Calu3 (cell line): Measurements from ENCODE around the gene FNBP1. TPM values are rescaled to one million over a fixed set of nuclear protein-coding genes. Genes with fewer than 3 reads are reported as not detected.

ENCODE experiments used
- BruUV-seq: library from RNA; stranded (reverse); fragments of 400-500 nt; replicated peaks from 2 replicates; lab custom pipeline; 2021; lab: Mats Ljungman, UMichigan
- CTCF ChIA-PET: fragments of 300-600 bp; sonication (Branson Sonifier 250); formaldehyde crosslinking; loops from one replicate; lab custom pipeline; 2022; ENCODE audit warnings: antibody characterized with exemption; lab: Charles Lee
- DNase-seq: peaks from one replicate; pipeline ENCODE4 v3.0.0; 2022
- H3K27ac Mint-ChIP-seq: one replicate; pipeline ENCODE4 v1.8.0; 2022; ENCODE audit warnings: mixed read lengths; ENCODE audit not compliant: unreplicated experiment
- H3K27me3 Mint-ChIP-seq: one replicate; pipeline ENCODE4 v1.8.0; 2022; ENCODE audit warnings: mixed read lengths; ENCODE audit not compliant: unreplicated experiment
- H3K36me3 Mint-ChIP-seq: one replicate; pipeline ENCODE4 v1.8.0; 2022; ENCODE audit warnings: mild to moderate bottlenecking, moderate library complexity, mixed read lengths; ENCODE audit not compliant: insufficient read depth, unreplicated experiment
- H3K4me1 Mint-ChIP-seq: one replicate; pipeline ENCODE4 v1.8.0; 2022; ENCODE audit warnings: mild to moderate bottlenecking, low read depth, mixed read lengths; ENCODE audit not compliant: unreplicated experiment
- H3K4me3 Mint-ChIP-seq: one replicate; pipeline ENCODE4 v1.8.0; 2022; ENCODE audit warnings: mild to moderate bottlenecking, low read depth, moderate library complexity, mixed read lengths; ENCODE audit not compliant: unreplicated experiment
- H3K9me3 Mint-ChIP-seq: one replicate; pipeline ENCODE4 v1.8.0; 2022; ENCODE audit warnings: low read depth, mixed read lengths; ENCODE audit not compliant: unreplicated experiment
- intact Hi-C: fragments of 100-400 bp; cut with micrococcal nuclease; formaldehyde crosslinking; loops from one replicate; pipeline ENCODE4 v1.10.0; 2022; ENCODE audit not compliant: unreplicated experiment
- total RNA-seq: library from RNA; stranded (reverse); gene quantifications from 2 replicates; pipeline ENCODE4 v1.2.3, GENCODE V29; 2022
- TF ChIP-seq, protein P1 (sequence below): fragments of 200-600 bp; IDR thresholded peaks from one replicate; pipeline ENCODE4 v1.8.0; 2022; ENCODE audit warnings: antibody characterized with exemption; ENCODE audit not compliant: unreplicated experiment

Gene FNBP1
- total RNA-seq, 1 experiment from 2014 or later: 9.9 TPM

DNA sequence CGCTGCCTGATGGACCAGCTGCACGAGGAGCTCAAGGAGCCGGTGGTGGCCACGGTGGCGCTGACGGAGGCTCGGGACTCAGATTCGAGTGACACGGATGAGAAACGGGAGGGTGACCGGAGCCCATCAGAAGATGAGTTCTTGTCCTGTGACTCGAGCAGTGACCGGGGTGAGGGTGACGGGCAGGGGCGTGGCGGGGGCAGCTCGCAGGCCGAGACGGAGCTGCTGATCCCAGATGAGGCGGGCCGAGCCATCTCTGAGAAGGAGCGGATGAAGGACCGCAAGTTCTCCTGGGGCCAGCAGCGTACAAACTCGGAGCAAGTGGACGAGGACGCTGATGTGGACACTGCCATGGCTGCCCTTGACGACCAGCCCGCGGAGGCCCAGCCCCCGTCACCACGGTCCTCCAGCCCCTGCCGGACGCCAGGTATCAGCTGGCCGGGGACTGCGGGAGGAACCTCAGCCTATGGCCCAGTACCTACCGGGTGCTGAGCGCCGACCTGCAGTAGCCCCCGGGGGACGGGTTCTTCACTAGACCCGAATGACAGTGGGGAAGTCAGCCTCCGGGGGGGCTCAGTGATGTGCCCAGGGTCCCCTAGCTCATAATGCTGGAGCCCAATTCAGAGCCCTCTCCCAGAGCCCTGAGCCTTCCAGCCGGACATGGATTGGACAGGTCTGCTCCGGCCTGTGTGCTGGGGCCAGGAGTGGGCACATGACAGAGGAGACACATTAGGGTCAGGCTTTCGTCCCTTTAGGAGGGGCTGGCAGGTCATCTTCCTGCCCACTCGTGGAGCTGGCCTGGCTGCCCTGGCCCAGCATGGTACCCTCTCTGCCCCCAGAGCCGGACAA is 174.7 kb downstream of the FNBP1 start:
- TF ChIP-seq, protein P1, sequence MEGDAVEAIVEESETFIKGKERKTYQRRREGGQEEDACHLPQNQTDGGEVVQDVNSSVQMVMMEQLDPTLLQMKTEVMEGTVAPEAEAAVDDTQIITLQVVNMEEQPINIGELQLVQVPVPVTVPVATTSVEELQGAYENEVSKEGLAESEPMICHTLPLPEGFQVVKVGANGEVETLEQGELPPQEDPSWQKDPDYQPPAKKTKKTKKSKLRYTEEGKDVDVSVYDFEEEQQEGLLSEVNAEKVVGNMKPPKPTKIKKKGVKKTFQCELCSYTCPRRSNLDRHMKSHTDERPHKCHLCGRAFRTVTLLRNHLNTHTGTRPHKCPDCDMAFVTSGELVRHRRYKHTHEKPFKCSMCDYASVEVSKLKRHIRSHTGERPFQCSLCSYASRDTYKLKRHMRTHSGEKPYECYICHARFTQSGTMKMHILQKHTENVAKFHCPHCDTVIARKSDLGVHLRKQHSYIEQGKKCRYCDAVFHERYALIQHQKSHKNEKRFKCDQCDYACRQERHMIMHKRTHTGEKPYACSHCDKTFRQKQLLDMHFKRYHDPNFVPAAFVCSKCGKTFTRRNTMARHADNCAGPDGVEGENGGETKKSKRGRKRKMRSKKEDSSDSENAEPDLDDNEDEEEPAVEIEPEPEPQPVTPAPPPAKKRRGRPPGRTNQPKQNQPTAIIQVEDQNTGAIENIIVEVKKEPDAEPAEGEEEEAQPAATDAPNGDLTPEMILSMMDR: no peak
- Mint-ChIP-seq H3K9me3 (no peaks in the 10 kb centered on the region), H3K27me3 (no peaks in the 10 kb centered on the region), H3K36me3 (peaks cover 8% of the 10 kb centered on the region), H3K4me1 (no peaks in the 10 kb centered on the region), H3K4me3 (no peak overlapping the region), H3K27ac (no peak overlapping the region)
- BruUV-seq: no TSS peak
- DNase-seq: no peak
- intact Hi-C loops: no loop called here
- CTCF ChIA-PET: no interaction called here

DNA sequence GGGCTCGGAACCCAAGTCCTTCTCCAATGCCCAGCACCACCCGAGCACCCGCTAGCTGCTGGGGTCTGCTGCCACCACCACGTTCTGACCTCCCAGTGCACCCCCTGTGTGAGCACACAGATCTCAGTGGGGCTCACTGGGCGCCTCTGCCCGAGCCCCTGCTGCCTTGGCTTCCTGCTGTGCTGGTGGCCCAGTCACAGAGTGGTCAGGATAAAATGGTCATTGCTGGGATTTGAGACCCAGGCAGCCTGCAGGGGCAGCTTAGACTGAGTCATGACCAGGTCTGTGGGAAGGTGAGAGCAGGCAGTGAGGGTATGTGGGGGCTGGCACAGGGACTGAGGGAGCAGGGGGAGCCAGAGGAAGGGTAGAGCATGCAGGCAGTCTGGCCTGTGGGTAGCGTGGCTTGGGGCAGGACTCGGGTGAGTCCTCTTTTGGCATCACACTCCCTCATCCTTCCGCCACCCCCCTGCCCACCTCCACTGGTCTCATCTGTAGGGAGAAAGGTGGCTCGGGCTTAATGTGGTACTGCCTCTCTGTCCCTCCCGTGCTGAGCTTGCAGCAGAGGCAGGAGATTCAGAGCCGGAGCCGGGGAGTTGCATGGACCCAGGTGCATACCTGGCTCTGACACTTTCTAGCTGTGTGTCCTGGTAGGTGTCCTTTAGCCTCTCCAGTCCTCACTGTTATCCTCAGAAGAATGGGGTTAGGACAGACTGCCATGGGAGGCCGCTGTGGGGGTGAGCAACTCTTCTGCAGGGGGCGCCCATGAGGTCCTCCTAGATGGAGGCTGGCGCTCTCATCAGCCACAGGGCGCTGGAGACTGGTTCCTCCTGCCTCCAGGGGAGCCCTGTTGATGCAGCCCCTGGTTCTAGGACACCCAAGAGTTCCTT is 175.6 kb downstream of the FNBP1 start:
- intact Hi-C loops: no loop called here

DNA sequence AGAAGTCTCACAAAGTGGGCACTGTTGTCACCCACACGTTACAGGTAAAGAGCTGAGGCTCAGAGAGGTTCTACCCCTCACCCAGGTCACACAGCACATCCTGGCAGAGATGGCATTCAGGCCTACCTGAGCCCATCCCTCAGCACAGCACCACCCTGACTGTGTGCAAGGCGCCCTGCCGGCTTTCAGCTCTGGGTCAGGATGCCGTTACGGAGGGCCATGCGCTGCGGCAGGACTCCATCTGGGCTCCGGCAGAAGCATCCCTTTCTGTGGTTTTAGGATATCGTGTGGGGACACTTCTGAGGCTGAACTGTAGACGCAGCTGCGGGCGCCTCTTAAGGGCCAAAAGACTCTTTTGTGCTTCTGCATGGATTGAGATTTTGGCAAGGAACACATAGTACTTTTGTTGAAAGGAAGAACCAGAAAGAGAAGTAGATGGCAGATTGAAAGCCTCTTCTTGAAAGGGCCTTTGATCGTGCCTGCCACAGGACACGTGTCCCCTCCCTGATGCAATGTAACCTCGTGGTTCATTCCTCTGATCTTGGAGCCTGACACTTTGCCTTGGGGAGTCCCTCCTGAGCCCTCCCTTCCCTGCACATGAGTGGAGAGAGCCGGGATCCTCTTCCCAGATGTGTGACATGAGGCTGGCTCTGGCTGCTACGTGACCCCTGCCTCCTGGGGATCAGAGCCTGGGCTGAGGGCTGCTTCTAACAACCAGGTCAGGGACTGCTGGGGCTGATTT is 176.4 kb downstream of the FNBP1 start:
- no peak overlapping the region for H3K4me3 Mint-ChIP-seq
- no peaks in the 10 kb centered on the region for H3K9me3 Mint-ChIP-seq
- intact Hi-C loops: no loop called here
- no peak for DNase-seq
- H3K27me3 Mint-ChIP-seq: no peaks in the 10 kb centered on the region
- H3K4me1 Mint-ChIP-seq: no peaks in the 10 kb centered on the region
- no peak overlapping the region for H3K27ac Mint-ChIP-seq
- CTCF ChIA-PET: no interaction called here
- TF ChIP-seq, protein P1: no peak
- BruUV-seq: no TSS peak
- H3K36me3 Mint-ChIP-seq: peaks cover 8% of the 10 kb centered on the region

More for the DNA sequence above, 175.6 kb downstream of the FNBP1 start:
- CTCF ChIA-PET: no interaction called here
- no peak for DNase-seq
- no peaks in the 10 kb centered on the region for H3K27me3 Mint-ChIP-seq
- H3K36me3 Mint-ChIP-seq: peaks cover 8% of the 10 kb centered on the region
- H3K9me3 Mint-ChIP-seq: no peaks in the 10 kb centered on the region
- H3K4me3 Mint-ChIP-seq: no peak overlapping the region
- H3K27ac Mint-ChIP-seq: no peak overlapping the region
- BruUV-seq: no TSS peak
- H3K4me1 Mint-ChIP-seq: no peaks in the 10 kb centered on the region
- TF ChIP-seq, protein P1: no peak

DNA sequence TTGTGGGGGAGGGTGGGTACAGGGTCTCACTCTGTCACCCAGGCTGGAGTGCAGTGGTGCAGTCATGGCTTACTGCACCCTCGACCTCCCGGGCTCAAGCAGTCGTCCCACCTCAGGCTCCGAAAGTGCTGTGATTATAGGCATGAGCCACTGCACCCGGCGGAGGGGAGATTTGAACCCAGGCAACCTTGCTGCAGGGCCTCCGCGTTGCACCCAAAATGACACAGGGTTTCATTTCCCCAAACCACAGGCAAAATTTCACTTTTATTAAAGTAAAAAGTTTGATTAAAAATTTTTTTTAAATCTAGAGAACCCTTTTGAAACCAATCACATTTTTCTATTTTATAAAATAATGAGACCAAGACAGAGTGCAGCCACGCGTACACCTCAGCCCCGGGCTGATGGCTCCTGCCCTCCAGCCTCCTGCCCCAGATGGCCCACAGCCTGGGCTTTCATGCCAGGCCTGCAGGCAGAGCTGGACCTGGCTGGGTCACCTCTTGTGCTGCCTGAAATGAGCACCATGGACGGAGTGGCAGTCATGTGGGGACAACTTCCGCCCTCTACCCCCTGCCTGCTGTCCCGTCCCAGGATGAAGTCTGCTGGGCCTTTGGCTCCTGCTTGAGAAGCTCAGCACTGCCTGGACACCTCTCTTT is 177.2 kb downstream of the FNBP1 start:
- Mint-ChIP-seq H3K27me3 (no peaks in the 10 kb centered on the region), H3K4me1 (no peaks in the 10 kb centered on the region), H3K27ac (no peak overlapping the region), H3K4me3 (no peak overlapping the region), H3K36me3 (peaks cover 8% of the 10 kb centered on the region), H3K9me3 (no peaks in the 10 kb centered on the region)
- TF ChIP-seq, protein P1: no peak
- CTCF ChIA-PET: no interaction called here
- no TSS peak for BruUV-seq
- DNase-seq: no peak
- intact Hi-C loops: no loop called here
